Kidney (tissue), 14 donors: Measurements from ENCODE around the gene THAP4. TPM values are rescaled to one million over a fixed set of nuclear protein-coding genes. Genes with fewer than 3 reads are reported as not detected.

Source experiments
- DNase-seq, 5 donors: peaks; one replicate each; pipeline ENCODE4 v3.0.0-alpha.2; 2013 to 2020
- FAIRE-seq: peaks from 2 replicates; lab custom pipeline; 2012; peaks lifted over from hg19 to GRCh38; lab: Jason Lieb, UNC
- H3K27ac ChIP-seq, 2 donors: one replicate each; pipeline ENCODE4 v1.7.0; 2013; ENCODE audit warnings: low read depth in 2 of 2, low read length in 2 of 2, inconsistent platforms in 1 of 2
- H3K27me3 ChIP-seq: one replicate; pipeline ENCODE4 v1.7.1; 2013; ENCODE audit warnings: low read length, inconsistent platforms; ENCODE audit not compliant: control insufficient read depth, insufficient read depth
- H3K36me3 ChIP-seq, 3 donors: one replicate each; pipeline versions ENCODE4 v1.7.0 to v1.7.1; 2013; ENCODE audit warnings: low read length in 3 of 3, control low read depth in 1 of 3, inconsistent platforms in 1 of 3; ENCODE audit not compliant: insufficient read depth in 3 of 3, control insufficient read depth in 2 of 3
- H3K4me1 ChIP-seq, 3 donors: one replicate each; pipeline versions ENCODE4 v1.7.0 to v1.7.1; 2013; ENCODE audit warnings: low read length in 3 of 3, inconsistent platforms in 1 of 3, low read depth in 1 of 3; ENCODE audit not compliant: control insufficient read depth in 2 of 3, insufficient read depth in 2 of 3
- H3K4me3 ChIP-seq, 3 donors: one replicate each; pipeline versions ENCODE4 v1.7.0 to v1.8.1; 2013; ENCODE audit warnings: low read length in 3 of 3, control low read depth in 1 of 3, inconsistent platforms in 1 of 3
- H3K9ac ChIP-seq, 3 donors: one replicate each; pipeline versions ENCODE4 v1.7.0 to v1.7.1; 2013; ENCODE audit warnings: low read length in 3 of 3, control low read depth in 1 of 3, inconsistent platforms in 1 of 3
- H3K9me3 ChIP-seq, 3 donors: one replicate each; pipeline versions ENCODE4 v1.7.0 to v1.7.1; 2013; ENCODE audit warnings: low read length in 3 of 3, control low read depth in 1 of 3, inconsistent platforms in 1 of 3; ENCODE audit not compliant: control insufficient read depth in 2 of 3, insufficient read depth in 1 of 3
- CTCF ChIP-seq: IDR thresholded peaks from 3 replicates; pipeline ENCODE4 v1.5.1; 2012; ENCODE audit warnings: mild to moderate bottlenecking, moderate library complexity, borderline replicate concordance; ENCODE audit not compliant: insufficient read depth; ENCODE audit errors: extremely low read depth
- intact Hi-C: fragments of 100-400 bp; cut with DNase I; formaldehyde crosslinking; loops from one replicate; pipeline ENCODE4 v1.11.1; 2022
- polyA plus RNA-seq: library from polyadenylated mRNA; stranded (reverse); fragments of 350-450 nt; fragmentation: Illumina TruSeq; extraction: RNeasy Lipid Tissue Mini Kit (QIAGEN cat#74804); gene quantifications from one replicate; pipeline ENCODE4 v1.2.3, GENCODE V29; 2014; ENCODE audit warnings: low read depth, low replicate concordance; ENCODE audit not compliant: insufficient read depth
- total RNA-seq: library from RNA; stranded (reverse); fragmentation: NEBNext Ultra II Directional; extraction: Animal tissue kit (Norgen Biotek cat#: 25700); gene quantifications from one replicate; pipeline ENCODE4 v1.2.1, GENCODE V29; 2021
- donor health status: control.
- donor health status: control.
- donor health status: control.
- donor health status: control.
- donor health status: control.
- donor health status: DM: yes; HTN: yes; CAD: no.
- donor health status: Normal renal cell carcinoma (clear cell type).

THAP4 gene
- total and polyA plus RNA-seq, 2 donors from 2014 or later: 68.0 to 184 TPM

DNA sequence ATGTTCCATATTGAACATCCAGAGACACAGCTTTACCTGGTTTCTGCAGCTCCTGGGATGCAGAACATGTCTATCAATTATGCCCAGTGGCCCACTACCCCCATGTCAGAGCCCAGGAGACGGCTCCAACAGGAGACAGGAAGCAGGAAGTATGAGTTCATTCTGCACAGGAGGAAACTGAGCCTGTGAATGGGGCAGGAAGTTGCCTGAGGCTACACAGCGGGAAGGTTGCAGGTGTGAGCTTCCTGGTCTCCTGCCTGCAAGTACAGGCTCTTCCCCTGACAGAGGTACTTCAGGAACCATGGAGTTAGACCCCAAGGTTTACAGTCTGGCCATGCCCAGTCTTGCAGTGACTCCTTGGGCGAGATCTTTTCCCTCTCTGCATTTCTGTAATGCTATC lies 81.2 kb downstream of the THAP4 start:
- H3K4me1 ChIP-seq: peaks cover 0 to 8% (median 5%) of the 10 kb centered on the region in 3 donors
- H3K9ac ChIP-seq: no peak overlapping the region
- H3K27me3 ChIP-seq: no peaks in the 10 kb centered on the region
- FAIRE-seq: no peak
- no peak overlapping the region for H3K4me3 ChIP-seq
- H3K36me3 ChIP-seq: no peaks in the 10 kb centered on the region
- no peak for TF ChIP-seq CTCF
- intact Hi-C loops: no loop called here
- DNase-seq: no peak
- H3K9me3 ChIP-seq: no peaks in the 10 kb centered on the region
- no peak overlapping the region for H3K27ac ChIP-seq

GRCh38 chr2:241554610-241555322 lies 82.2 kb downstream of the THAP4 start:
- H3K27me3 ChIP-seq: no peaks in the 10 kb centered on the region
- TF ChIP-seq CTCF: no peak
- no peaks in the 10 kb centered on the region for H3K9me3 ChIP-seq
- no peak overlapping the region for H3K4me3 ChIP-seq
- intact Hi-C loops: no loop called here
- no peak overlapping the region for H3K9ac ChIP-seq
- DNase-seq (no peak), FAIRE-seq (no peak)
- H3K27ac ChIP-seq: no peak overlapping the region
- H3K4me1 ChIP-seq: peaks cover 0 to 1% (median 0%) of the 10 kb centered on the region in 3 donors
- no peaks in the 10 kb centered on the region for H3K36me3 ChIP-seq

- no peak overlapping the region for H3K4me3 ChIP-seq
- H3K36me3 ChIP-seq: no peaks in the 10 kb centered on the region
- H3K27me3 ChIP-seq: no peaks in the 10 kb centered on the region
- no peak for TF ChIP-seq CTCF
- no peak overlapping the region for H3K27ac ChIP-seq
- DNase-seq (no peak), FAIRE-seq (no peak)
- intact Hi-C loops: no loop called here
- no peaks in the 10 kb centered on the region for H3K4me1 ChIP-seq
- no peaks in the 10 kb centered on the region for H3K9me3 ChIP-seq
- H3K9ac ChIP-seq: no peak overlapping the region
Measured at GRCh38 chr2:241553981-241554380, 83.0 kb downstream of the THAP4 start.

DNA sequence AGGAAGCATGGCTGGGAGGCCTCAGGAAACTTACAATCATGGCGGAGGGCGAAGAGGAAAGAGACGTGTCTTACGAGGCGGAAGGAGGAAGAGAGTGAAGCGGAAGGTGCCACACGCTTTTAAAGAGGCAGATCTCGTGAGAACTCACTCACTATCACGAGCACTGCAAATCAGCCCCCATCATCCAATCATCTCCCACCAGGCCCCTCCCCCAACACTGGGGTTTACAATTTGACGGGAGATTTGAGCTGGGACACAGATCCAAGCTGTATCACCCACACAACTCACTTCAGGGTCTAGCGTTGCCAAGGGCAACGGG lies 83.5 kb downstream of the THAP4 start:
- no peak for FAIRE-seq
- Histone ChIP-seq H3K9ac (no peak overlapping the region), H3K4me3 (no peak overlapping the region), H3K9me3 (no peaks in the 10 kb centered on the region), H3K27me3 (no peaks in the 10 kb centered on the region), H3K36me3 (no peaks in the 10 kb centered on the region), H3K27ac (no peak overlapping the region), H3K4me1 (no peaks in the 10 kb centered on the region)
- DNase-seq: no peak
- no peak for TF ChIP-seq CTCF
- intact Hi-C loops: no loop called here
